Measurements from ENCODE around the gene SPOCK3.

GRCh38 chr4:166862032-166862431 is 372.3 kb downstream of the SPOCK3 start:
- TF ChIP-seq CTCF (conservative IDR thresholded peaks at IDR 0.05; ENCODE audit: low read length) (no peak), EZH2phosphoT487 (IDR thresholded peaks at IDR 0.05; ENCODE audit: borderline replicate concordance, low read depth, low read length) (no peak)
